Coronary artery (tissue), 2 donors: ENCODE measurements around the gene CD79A.

Experiments used
- DNase-seq: peaks from one replicate; pipeline ENCODE4 v3.0.0-alpha.2; 2017; ENCODE audit warnings: low spot score
- H3K27ac ChIP-seq, 2 donors: fragments of 200-600 bp; sonication (generic); one replicate each; pipeline ENCODE4 v1.5.1; 2016 to 2019
- H3K4me3 ChIP-seq: fragments of 200-600 bp; sonication (generic); 2 replicates; pipeline ENCODE4 v1.5.1; 2016; ENCODE audit warnings: mild to moderate bottlenecking, moderate library complexity
- TF ChIP-seq, protein P1 (sequence below): fragments of 200-600 bp; sonication (generic); IDR thresholded peaks from one replicate; pipeline ENCODE4 v1.5.1; 2019; ENCODE audit warnings: antibody characterized with exemption

CD79A gene

DNA sequence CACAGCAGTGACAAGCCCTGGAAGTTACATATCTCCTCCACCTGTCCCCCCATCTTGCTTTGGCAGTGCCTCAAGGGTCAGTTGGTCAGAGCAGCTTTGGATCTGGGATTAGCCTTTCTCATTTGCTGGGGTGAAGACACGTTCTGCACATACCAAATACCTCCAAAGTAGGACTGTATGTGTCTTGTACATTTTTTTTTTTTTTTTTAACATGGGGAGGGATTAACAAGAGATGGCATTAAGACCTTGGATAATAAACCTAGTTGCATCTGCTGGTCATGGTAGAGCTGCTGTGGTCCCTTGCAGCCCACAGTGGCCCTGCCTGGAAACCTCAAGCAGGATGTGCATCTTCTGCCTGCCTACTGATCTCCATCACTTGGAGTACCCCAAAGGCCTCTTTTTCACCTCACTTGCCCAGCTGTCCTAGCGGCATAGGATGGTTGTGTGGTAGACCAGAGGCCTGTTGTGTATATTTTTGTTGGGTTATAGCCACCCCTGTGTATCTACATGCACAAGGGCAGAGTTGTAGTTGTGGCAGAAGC, 14.6 kb upstream of the CD79A start:
- H3K27ac ChIP-seq = no peak overlapping the region
- DNase-seq = no peak
- H3K4me3 ChIP-seq = peak overlapping the region; percentile 99
- TF ChIP-seq, protein P1, sequence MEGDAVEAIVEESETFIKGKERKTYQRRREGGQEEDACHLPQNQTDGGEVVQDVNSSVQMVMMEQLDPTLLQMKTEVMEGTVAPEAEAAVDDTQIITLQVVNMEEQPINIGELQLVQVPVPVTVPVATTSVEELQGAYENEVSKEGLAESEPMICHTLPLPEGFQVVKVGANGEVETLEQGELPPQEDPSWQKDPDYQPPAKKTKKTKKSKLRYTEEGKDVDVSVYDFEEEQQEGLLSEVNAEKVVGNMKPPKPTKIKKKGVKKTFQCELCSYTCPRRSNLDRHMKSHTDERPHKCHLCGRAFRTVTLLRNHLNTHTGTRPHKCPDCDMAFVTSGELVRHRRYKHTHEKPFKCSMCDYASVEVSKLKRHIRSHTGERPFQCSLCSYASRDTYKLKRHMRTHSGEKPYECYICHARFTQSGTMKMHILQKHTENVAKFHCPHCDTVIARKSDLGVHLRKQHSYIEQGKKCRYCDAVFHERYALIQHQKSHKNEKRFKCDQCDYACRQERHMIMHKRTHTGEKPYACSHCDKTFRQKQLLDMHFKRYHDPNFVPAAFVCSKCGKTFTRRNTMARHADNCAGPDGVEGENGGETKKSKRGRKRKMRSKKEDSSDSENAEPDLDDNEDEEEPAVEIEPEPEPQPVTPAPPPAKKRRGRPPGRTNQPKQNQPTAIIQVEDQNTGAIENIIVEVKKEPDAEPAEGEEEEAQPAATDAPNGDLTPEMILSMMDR = no peak

DNA sequence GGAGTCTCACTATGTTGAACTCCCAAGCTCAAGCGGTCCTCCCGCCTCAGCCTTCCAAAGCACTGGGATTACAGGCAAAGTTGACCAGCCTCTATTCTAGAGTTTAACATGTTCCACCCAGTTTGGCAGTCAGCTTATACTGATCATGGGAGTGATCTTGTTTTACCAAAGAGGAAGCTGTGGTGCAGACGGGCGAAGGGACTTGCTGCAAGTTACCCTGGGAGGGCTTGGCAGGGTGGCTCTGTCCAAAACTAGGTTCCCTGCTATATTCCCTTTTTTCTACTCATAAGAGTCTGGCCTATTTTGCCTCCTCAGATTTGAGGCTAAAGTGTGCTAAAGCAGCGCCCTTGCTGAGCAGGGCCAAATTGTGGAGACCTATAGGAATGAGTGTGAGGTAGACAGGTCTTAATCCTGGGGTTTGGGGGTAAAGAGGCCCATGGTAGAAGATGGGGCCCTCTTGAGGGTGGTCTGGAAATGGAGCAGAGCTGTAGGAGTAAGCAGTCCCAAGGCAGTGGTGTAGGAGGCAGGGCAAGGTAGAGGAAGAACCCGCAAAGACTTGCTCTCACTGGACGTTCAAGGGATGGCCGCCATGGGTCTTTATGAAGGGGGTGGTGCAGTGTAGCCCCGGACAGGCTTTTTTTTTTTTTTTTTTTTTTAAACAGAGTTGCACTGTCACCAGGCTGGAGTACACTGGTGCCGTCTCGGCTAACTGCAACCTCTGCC, 13.7 kb upstream of the CD79A start:
- Histone ChIP-seq H3K4me3 (no peak overlapping the region), H3K27ac (no peak overlapping the region)
- TF ChIP-seq, protein P1 = no peak
- no peak for DNase-seq

DNA sequence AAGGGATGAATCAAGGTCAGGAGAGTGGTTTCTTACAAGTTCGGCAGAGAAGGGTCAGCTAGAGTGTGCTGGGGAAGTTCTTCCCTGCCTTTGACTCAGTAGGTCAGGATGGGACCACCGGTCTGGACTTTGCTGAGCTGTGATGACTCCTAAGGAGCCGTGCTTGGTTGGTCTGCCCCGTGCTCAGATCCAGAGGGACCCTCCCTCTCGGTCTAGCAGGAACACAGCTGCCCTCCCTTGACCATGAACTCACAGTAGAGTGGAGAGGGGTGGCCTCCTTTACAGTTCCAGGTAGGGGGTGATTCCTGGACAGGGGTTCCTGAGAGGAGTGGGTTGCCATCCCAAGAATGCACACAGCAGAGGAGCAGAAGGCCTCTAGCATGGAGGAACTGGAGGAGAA, 12.7 kb upstream of the CD79A start:
- TF ChIP-seq, protein P1 = no peak
- no peak for DNase-seq
- no peak overlapping the region for H3K27ac ChIP-seq
- H3K4me3 ChIP-seq = no peak overlapping the region

DNA sequence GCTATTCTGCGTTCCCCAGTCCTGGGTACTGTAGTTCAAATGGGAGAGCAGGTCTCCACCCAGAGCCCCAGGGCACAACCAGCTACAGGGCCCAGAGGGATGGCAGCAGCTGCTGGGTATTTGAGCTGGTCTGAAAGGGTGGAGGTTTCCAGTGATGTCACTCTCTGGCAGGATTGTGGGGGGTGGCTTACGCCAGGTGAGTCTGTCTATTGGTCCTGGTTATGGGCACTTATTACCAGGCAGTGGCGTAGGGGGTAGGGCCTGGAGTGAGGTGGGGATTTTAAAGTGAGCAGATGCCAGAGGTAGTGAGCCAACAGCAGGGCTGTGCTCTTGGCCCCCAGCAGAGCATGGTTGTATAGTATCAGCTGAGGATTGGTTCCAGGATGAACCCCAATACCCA, 10.8 kb upstream of the CD79A start:
- no peak overlapping the region for H3K27ac ChIP-seq
- TF ChIP-seq, protein P1 = no peak
- H3K4me3 ChIP-seq = no peak overlapping the region
- no peak for DNase-seq

DNA sequence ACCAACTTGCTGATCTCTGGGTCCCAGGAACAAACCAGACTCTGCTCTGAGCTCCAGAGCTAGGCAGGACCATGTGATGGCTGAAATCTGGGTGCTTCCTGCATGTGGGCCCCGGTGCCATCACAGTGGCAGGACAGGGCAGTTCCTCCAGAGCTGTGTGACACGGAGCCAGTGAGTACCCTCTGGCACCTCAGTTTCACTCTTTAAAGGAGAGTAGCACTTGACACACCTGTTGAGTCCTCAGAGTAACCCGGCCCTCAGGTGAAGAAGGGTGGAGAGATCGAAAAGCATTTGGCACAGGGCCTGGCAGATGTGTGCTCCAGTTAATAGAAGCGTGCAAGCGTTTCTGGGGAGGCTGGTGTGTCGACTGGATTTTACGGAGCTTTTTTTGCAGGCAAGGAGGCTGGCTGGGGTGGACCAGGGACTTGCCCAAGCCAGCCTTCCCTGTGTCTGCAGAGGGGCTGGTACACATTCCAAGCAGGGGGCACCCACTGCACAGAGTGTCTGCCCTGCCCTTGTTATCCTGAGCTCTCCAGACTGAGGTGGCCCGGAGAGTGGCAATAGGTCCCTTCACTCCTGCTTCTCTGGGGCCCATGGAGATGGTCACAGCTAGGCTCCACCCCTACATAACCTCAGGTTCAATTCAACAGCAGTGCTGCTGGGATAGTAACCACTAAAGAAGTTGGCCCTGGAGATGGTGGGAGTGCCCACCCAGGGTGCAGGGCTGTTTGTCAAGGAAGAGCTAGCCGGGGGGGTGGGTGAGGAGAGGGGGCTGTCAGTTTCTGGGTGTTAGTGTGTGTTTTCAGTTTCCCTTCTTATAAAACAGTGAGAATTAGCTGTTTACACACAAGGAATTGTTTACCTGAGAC, 8.7 kb upstream of the CD79A start:
- no peak for DNase-seq
- Histone ChIP-seq H3K27ac (no peak overlapping the region), H3K4me3 (no peak overlapping the region)
- TF ChIP-seq, protein P1 = no peak

DNA sequence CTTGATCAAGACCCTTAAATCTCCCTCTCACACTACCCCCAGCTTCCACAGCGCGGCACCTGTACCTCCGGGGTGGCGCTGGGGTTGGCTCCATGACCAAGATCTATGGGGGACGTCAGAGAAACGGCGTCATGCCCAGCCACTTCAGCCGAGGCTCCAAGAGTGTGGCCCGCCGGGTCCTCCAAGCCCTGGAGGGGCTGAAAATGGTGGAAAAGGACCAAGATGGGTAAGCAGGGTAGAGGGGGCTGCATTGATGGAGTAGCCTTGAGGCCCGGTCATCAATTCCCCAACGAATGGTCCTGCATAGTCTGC, 8.1 kb upstream of the CD79A start:
- Histone ChIP-seq H3K4me3 (no peak overlapping the region), H3K27ac (no peak overlapping the region)
- TF ChIP-seq, protein P1 = no peak
- DNase-seq = no peak
